ENCODE results near the gene PCARE. TPM values are rescaled to one million over a fixed set of nuclear protein-coding genes. Genes with fewer than 3 reads are reported as not detected.

Gene PCARE
- total and polyA plus RNA-seq, 2 of the 8 experiments (the other 6 are each of a cell fraction or from before 2014, with no cell fraction given) = not detected

DNA sequence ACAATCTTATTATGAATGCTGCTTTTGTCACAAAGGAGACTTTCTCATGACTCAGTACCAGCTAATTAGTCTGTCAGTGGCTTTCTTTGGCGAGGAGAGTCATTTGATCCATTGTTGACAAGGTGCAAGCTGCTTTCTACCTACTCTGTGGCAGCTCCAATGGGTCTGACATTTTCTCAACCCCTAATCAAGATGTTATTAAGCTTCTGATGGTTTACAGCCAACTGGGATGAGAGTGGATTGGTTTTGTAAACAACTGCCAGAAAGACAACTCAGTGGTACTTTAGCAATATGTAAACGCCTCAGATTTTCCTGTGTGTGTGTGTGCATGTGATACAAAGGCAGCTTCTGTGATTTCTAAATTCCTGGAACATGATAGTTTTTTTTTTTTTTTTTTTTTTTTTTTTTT is 32.7 kb upstream of the PCARE start:
- TF ChIP-seq GTF2F1 (IDR thresholded peaks at IDR 0.05; ENCODE audit: borderline replicate concordance, low read depth, low read length) (no peak), SP2 (IDR thresholded peaks at IDR 0.05; ENCODE audit: low read length) (no peak), SRF (IDR thresholded peaks at IDR 0.05; ENCODE audit: low read depth, low read length) (no peak)
- no peak overlapping the region for H2BK20ac ChIP-seq (ENCODE audit: low read length)
- no peak overlapping the region for H3K9ac ChIP-seq (replicated peaks in 1 of 4; ENCODE audit: extremely low read depth in 1 of 4, low read depth in 3 of 4, low read length in 3 of 4)
- DNase-seq (ENCODE audit: low read depth in 1 of 2, low spot score in 2 of 2) (no peak), FAIRE-seq (no peak)
- H2BK12ac ChIP-seq (ENCODE audit: low read depth, low read length) = no peak overlapping the region
- H3K18ac ChIP-seq (ENCODE audit: extremely low read depth, low read length) = no peak overlapping the region
- H3K79me1 ChIP-seq (ENCODE audit: low read depth, low read length) = no peaks in the 10 kb centered on the region
- H3K56ac ChIP-seq (replicated peaks; ENCODE audit: insufficient read length, low read depth, low read length) = no peak overlapping the region
- H3K79me2 ChIP-seq (ENCODE audit: control insufficient read depth in 1 of 2, insufficient read depth in 2 of 2, low read length in 2 of 2) = no peaks in the 10 kb centered on the region
- no peak overlapping the region for H3K27ac ChIP-seq (ENCODE audit: low read depth, low read length)
- H3K27me3 ChIP-seq (replicated peaks in 1 of 4; ENCODE audit: control insufficient read depth in 3 of 4, extremely low read depth in 1 of 4, insufficient read depth in 3 of 4, low read length in 3 of 4) = no peaks in the 10 kb centered on the region
- H4K91ac ChIP-seq (replicated peaks; ENCODE audit: insufficient read length, low read length) = no peak overlapping the region
- H2BK15ac ChIP-seq (ENCODE audit: low read length) = no peak overlapping the region
- no peak overlapping the region for H4K5ac ChIP-seq (ENCODE audit: insufficient read length, low read depth, low read length)
- no peaks in the 10 kb centered on the region for H3K4me1 ChIP-seq (replicated peaks in 1 of 4; ENCODE audit: control insufficient read depth in 3 of 4, insufficient read depth in 4 of 4, low read length in 3 of 4)
- no peak overlapping the region for H3K4ac ChIP-seq (replicated peaks; ENCODE audit: insufficient read length, low read depth, low read length)
- no peak overlapping the region for H3K23ac ChIP-seq (ENCODE audit: insufficient read length)
- no peak overlapping the region for H3K4me2 ChIP-seq (ENCODE audit: insufficient read depth in 1 of 2, low read depth in 2 of 2, low read length in 2 of 2)
- H3K14ac ChIP-seq (ENCODE audit: insufficient read length) = no peak overlapping the region
- ChIA-PET CTCF (ENCODE audit: partially characterized antibody) (interaction anchor here (1.0 kb wide), 1 partner anchor 11 kb away, joined by 3 read pairs; no protein-coding TSS in a partner anchor), POLR2A (ENCODE audit: partially characterized antibody) (no interaction called here)
- no peak overlapping the region for H4K8ac ChIP-seq (ENCODE audit: extremely low read depth, insufficient read depth, low read length)
- H3K23me2 ChIP-seq (ENCODE audit: low read depth, low read length) = no peaks in the 10 kb centered on the region
- no peak overlapping the region for H3K4me3 ChIP-seq (ENCODE audit: extremely low read depth in 1 of 4, insufficient read depth in 2 of 4, low read depth in 3 of 4, low read length in 4 of 4)
- no peaks in the 10 kb centered on the region for H3K9me3 ChIP-seq (ENCODE audit: insufficient read depth in 2 of 2, low read depth in 1 of 2, low read length in 1 of 2)
- H2BK120ac ChIP-seq (replicated peaks; ENCODE audit: low read depth, low read length) = no peak overlapping the region
- no peaks in the 10 kb centered on the region for H4K20me1 ChIP-seq (replicated peaks in 1 of 2; ENCODE audit: control insufficient read depth in 1 of 2, insufficient read depth in 2 of 2, low read length in 2 of 2)
- WGBS, 2 experiments (ENCODE audit: extremely low coverage in 1 of 2, insufficient coverage in 1 of 2, insufficient read length in 1 of 2, insufficient replicate concordance in 2 of 2, low coverage in 1 of 2, low lambda C conversion rate in 2 of 2, missing lambda C conversion rate in 1 of 2) = 90% methylated on average over 2 of the region's 2 CpGs; no CpG with 5 or more reads in 1 of the 2 experiments
- H2AK5ac ChIP-seq (ENCODE audit: low read depth, low read length) = no peak overlapping the region
- H2AFZ ChIP-seq (ENCODE audit: low read length) = no peak overlapping the region
- H3K36me3 ChIP-seq (ENCODE audit: control insufficient read depth in 2 of 4, insufficient read depth in 4 of 4, low read length in 3 of 4) = no peaks in the 10 kb centered on the region
- H2BK5ac ChIP-seq (ENCODE audit: low read depth, low read length) = no peak overlapping the region

Data from H1 (cell line).